Measurements from ENCODE around the gene SMARCA5.
A peak's percentile ranks its signal among the peaks of the same experiment; 100 is the strongest.
"Not testable (repeated sequence)": the region's sequence is repeated elsewhere in the genome, so short reads cannot be mapped to it uniquely, and the experiment has no call there.

SMARCA5 gene

GRCh38 chr4:143513314-143514168 is at the start of gene SMARCA5:
TSS of gene SMARCA5 (plus strand) at chr4:143513702. CDS start at chr4:143513925, 223 bp downstream.
- peak; percentile 97 for DNase-seq

GRCh38 chr4:143473334-143474126 is 40.0 kb upstream of the SMARCA5 start:
- no peak for DNase-seq

GRCh38 chr4:143477487-143477886 is 36.0 kb upstream of the SMARCA5 start:
- no peak for DNase-seq

- no peak for DNase-seq
These were observed 32.1 kb upstream of the SMARCA5 start for GRCh38 chr4:143481361-143481760.

- DNase-seq = peak; percentile 12 to 23
These were observed 30.7 kb upstream of the SMARCA5 start for GRCh38 chr4:143482840-143483239.

GRCh38 chr4:143486314-143486713 is 27.2 kb upstream of the SMARCA5 start:
- DNase-seq = no peak

GRCh38 chr4:143488687-143489086 is 24.8 kb upstream of the SMARCA5 start:
- DNase-seq = no peak

- DNase-seq = no peak
These were observed 24.4 kb upstream of the SMARCA5 start for GRCh38 chr4:143489106-143489505.

- DNase-seq = no peak
These were observed 15.5 kb upstream of the SMARCA5 start for GRCh38 chr4:143498021-143498420.

- DNase-seq = no peak
These were observed 11.3 kb upstream of the SMARCA5 start for GRCh38 chr4:143502231-143502630.

GRCh38 chr4:143506031-143506430 is 7.5 kb upstream of the SMARCA5 start:
- DNase-seq = no peak

- DNase-seq = no peak
These were observed 1.6 kb upstream of the SMARCA5 start for GRCh38 chr4:143511906-143512305.

- no peak for DNase-seq
These were observed 556 bp upstream of the SMARCA5 start for GRCh38 chr4:143512978-143513313.

GRCh38 chr4:143514169-143514495 is 630 bp downstream of the SMARCA5 start:
- DNase-seq = no peak

- no peak for DNase-seq
These were observed 995 bp downstream of the SMARCA5 start for GRCh38 chr4:143514497-143514896.

- no peak for DNase-seq
These were observed 1.4 kb downstream of the SMARCA5 start for GRCh38 chr4:143514901-143515300.

- DNase-seq = no peak
These were observed 2.4 kb downstream of the SMARCA5 start for GRCh38 chr4:143515905-143516304.

GRCh38 chr4:143517764-143518163 is 4.3 kb downstream of the SMARCA5 start:
- DNase-seq = no peak

- no peak for DNase-seq
These were observed 10.7 kb downstream of the SMARCA5 start for GRCh38 chr4:143524211-143524610.

- DNase-seq = not testable (repeated sequence)
These were observed 14.5 kb downstream of the SMARCA5 start for GRCh38 chr4:143528046-143528445.

GRCh38 chr4:143531380-143531779 is 17.9 kb downstream of the SMARCA5 start:
- DNase-seq = peak in 1 of 2 experiments; percentile 17

GRCh38 chr4:143531788-143532491 is 18.4 kb downstream of the SMARCA5 start:
- DNase-seq = no peak

GRCh38 chr4:143538979-143539669 is 25.6 kb downstream of the SMARCA5 start:
- DNase-seq = no peak
